Activated effector memory CD4-positive, alpha-beta T cell treated with anti-CD3 and anti-CD28 coated beads, Interleukin-2, amount 50 U/mL, for 16 hours (primary cell): ENCODE results near the gene TRPV4.

Experiments used
- DNase-seq: peaks from one replicate; pipeline ENCODE4 v3.0.0-alpha.2; 2020

TRPV4 gene

GRCh38 chr12:109827566-109828550 lies 5.3 kb downstream of the TRPV4 start:
- no peak for DNase-seq

GRCh38 chr12:109827080-109827479 lies 6.1 kb downstream of the TRPV4 start:
- DNase-seq, result no peak

- DNase-seq, result no peak
Observed at GRCh38 chr12:109824731-109825130, 8.5 kb downstream of the TRPV4 start.

- DNase-seq, result no peak
Observed at GRCh38 chr12:109822951-109823411, 10.2 kb downstream of the TRPV4 start.

- DNase-seq, result no peak
Observed at GRCh38 chr12:109822416-109822815, 10.8 kb downstream of the TRPV4 start.

GRCh38 chr12:109821968-109822367 lies 11.2 kb downstream of the TRPV4 start:
- DNase-seq, result no peak

- no peak for DNase-seq
Observed at GRCh38 chr12:109820816-109821381, 12.3 kb downstream of the TRPV4 start.

GRCh38 chr12:109818905-109819500 lies 14.2 kb downstream of the TRPV4 start:
- no peak for DNase-seq

- DNase-seq, result no peak
Observed at GRCh38 chr12:109818253-109818652, 14.9 kb downstream of the TRPV4 start.

GRCh38 chr12:109817627-109818231 lies 15.5 kb downstream of the TRPV4 start:
- no peak for DNase-seq

GRCh38 chr12:109816870-109817269 lies 16.3 kb downstream of the TRPV4 start:
- no peak for DNase-seq

- no peak for DNase-seq
Observed at GRCh38 chr12:109815757-109816617, 17.2 kb downstream of the TRPV4 start.

GRCh38 chr12:109815225-109815624 lies 18.0 kb downstream of the TRPV4 start:
- DNase-seq, result no peak

GRCh38 chr12:109814600-109815150 lies 18.5 kb downstream of the TRPV4 start:
- DNase-seq, result no peak

GRCh38 chr12:109813810-109814416 lies 19.3 kb downstream of the TRPV4 start:
- no peak for DNase-seq

- no peak for DNase-seq
Observed at GRCh38 chr12:109811624-109811995, 21.6 kb downstream of the TRPV4 start.

- no peak for DNase-seq
Observed at GRCh38 chr12:109810954-109811623, 22.1 kb downstream of the TRPV4 start.

GRCh38 chr12:109808876-109809646 lies 24.1 kb downstream of the TRPV4 start:
- DNase-seq, result no peak

- DNase-seq, result no peak
Observed at GRCh38 chr12:109807954-109808643, 25.1 kb downstream of the TRPV4 start.
